Effector memory CD4-positive, alpha-beta T cell (primary cell): ENCODE data around the gene RIC8B.
"Not testable (repeated sequence)": the region's sequence is repeated elsewhere in the genome, so short reads cannot be mapped to it uniquely, and the experiment has no call there.

ENCODE experiments used
- DNase-seq, 3 donors: peaks; one replicate each; pipeline ENCODE4 v3.0.0-alpha.2; 2020
- H3K27ac ChIP-seq: 2 replicates; pipeline ENCODE4 v1.7.0; 2013; ENCODE audit warnings: mild to moderate bottlenecking, low read length, moderate library complexity; ENCODE audit not compliant: insufficient read depth, poor library complexity, severe bottlenecking
- H3K27me3 ChIP-seq: replicated peaks from 2 replicates; pipeline ENCODE4 v1.7.0; 2013; ENCODE audit warnings: mild to moderate bottlenecking, low read length; ENCODE audit not compliant: insufficient read depth, control insufficient read depth, poor library complexity, severe bottlenecking
- H3K36me3 ChIP-seq: 2 replicates; pipeline ENCODE4 v1.7.0; 2013; ENCODE audit warnings: mild to moderate bottlenecking, low read length, moderate library complexity; ENCODE audit not compliant: control insufficient read depth, insufficient read depth
- H3K4me1 ChIP-seq: 2 replicates; pipeline ENCODE4 v1.7.0; 2013; ENCODE audit warnings: low read length, mild to moderate bottlenecking; ENCODE audit not compliant: control insufficient read depth, insufficient read depth, poor library complexity, severe bottlenecking
- H3K4me3 ChIP-seq: 2 replicates; pipeline ENCODE4 v1.7.0; 2013; ENCODE audit warnings: low read length, low read depth, mild to moderate bottlenecking; ENCODE audit not compliant: insufficient read depth, poor library complexity, severe bottlenecking
- H3K9me3 ChIP-seq: 2 replicates; pipeline ENCODE4 v1.7.0; 2013; ENCODE audit warnings: mild to moderate bottlenecking, low read length, moderate library complexity; ENCODE audit not compliant: control insufficient read depth

Gene RIC8B

DNA sequence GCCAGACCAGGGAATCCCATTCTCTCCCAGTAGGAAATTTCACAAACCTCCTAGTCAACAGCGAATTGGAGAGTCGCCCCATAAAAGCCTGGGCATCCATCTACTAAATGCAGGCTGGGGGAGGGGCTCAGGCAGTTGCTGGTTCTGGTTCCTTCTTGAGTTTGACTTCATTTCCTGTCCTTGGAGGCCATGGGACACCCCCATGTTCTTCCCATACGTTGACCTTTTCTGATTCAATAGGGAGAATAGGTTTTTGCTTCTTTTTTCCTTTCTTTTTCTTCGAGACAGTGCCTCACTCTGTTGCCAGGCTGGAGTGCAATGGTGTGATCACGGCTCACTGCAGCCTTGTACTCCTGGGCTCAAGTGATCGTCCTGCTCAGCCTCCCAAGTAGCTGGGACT lies 137.1 kb downstream of the RIC8B start:
- DNase-seq = no peak
- Histone ChIP-seq H3K4me3 (no peak overlapping the region), H3K9me3 (no peaks in the 10 kb centered on the region), H3K4me1 (peaks cover 21% of the 10 kb centered on the region), H3K27ac (no peak overlapping the region), H3K27me3 (no peaks in the 10 kb centered on the region), H3K36me3 (no peaks in the 10 kb centered on the region)

DNA sequence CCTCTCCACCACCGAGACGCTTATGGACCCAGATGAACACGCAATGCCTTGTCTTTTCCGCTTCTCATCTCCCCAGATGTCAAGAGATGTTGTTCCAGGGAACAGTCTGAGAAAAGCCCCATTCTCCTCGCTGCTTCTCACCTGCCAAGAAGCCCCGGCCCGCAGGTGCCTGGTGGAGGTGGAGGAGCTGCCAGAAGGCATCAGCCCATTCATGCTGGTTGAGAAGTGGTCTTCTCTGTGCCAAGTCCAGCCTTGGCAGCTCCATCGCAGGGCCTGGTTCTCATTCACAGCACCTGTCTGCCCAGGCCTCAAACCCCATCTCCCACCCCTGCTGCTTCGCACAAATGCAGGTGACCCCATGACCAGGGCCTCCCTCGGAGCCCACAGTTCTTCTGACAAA lies 139.0 kb downstream of the RIC8B start:
- no peaks in the 10 kb centered on the region for H3K9me3 ChIP-seq
- peaks cover 18% of the 10 kb centered on the region for H3K4me1 ChIP-seq
- H3K27ac ChIP-seq = no peak overlapping the region
- H3K27me3 ChIP-seq = no peaks in the 10 kb centered on the region
- DNase-seq = no peak
- no peak overlapping the region for H3K4me3 ChIP-seq
- H3K36me3 ChIP-seq = no peaks in the 10 kb centered on the region

DNA sequence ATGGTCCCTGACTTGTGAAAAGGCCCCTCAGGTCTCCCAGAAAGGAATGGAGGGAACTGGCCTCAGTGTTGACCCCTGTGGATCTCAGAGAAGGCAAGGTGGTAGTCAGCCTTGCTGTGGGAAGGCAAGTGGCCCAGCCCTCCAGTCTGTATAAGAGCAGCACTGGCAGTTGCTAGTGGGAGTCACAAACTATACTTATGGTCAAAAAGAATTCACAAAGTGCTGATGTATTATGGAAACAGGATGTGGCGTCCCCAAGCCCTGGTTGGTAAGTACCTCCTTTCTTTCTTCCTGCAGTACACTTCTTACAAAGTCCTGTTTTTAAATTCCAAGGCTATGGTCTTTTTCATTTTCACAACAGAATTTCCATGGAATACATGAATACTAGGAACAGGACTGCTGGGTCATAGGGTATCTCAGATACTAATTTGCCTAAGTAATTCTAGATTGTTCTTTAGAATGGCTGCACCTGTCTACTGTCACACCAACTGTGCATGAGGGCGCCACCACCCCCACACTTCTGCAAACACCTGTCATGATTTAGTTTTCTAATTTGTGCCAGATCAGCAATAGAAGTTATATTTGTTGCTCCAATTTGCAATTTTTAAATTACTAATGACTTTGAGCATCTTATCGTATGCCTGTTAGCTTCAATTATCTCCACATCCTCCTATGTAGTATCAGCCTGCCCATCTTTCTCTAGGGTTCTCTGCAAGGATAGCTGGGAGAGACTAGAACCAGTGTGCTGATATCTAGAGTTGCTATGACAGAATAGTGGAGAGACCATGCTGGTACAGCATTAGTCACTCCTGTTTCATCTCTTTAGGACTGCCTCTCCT lies 140.5 kb downstream of the RIC8B start:
- no peaks in the 10 kb centered on the region for H3K27me3 ChIP-seq
- no peaks in the 10 kb centered on the region for H3K36me3 ChIP-seq
- DNase-seq = no peak
- no peaks in the 10 kb centered on the region for H3K9me3 ChIP-seq
- peaks cover 18% of the 10 kb centered on the region for H3K4me1 ChIP-seq
- no peak overlapping the region for H3K4me3 ChIP-seq
- no peak overlapping the region for H3K27ac ChIP-seq

DNA sequence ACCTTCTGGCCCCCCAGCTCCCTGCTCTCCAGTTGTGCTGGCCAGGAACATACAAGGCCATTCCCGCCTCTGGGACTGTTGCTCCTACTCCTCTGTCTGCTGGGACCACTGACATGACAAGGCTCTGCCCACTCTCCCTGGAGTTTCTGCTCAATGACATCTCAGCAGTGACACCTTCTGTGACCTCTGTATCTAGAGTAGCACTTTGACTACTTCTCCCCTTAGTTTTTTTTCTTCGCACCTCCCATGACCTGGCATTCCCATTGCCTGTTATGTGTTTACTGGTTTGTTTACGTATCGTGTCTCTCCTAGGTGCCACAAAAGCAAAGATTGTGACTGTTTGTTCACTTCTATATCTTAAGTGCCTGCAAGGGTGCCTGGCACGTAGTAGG lies 141.1 kb downstream of the RIC8B start:
- Histone ChIP-seq H3K4me3 (no peak overlapping the region), H3K27ac (no peak overlapping the region), H3K27me3 (no peaks in the 10 kb centered on the region), H3K4me1 (peaks cover 12% of the 10 kb centered on the region), H3K9me3 (no peaks in the 10 kb centered on the region), H3K36me3 (no peaks in the 10 kb centered on the region)
- no peak for DNase-seq

GRCh38 chr12:106917503-106917902 lies 143.0 kb downstream of the RIC8B start:
- no peak for DNase-seq
- Histone ChIP-seq H3K27ac (no peak overlapping the region), H3K9me3 (no peaks in the 10 kb centered on the region), H3K4me3 (no peak overlapping the region), H3K36me3 (no peaks in the 10 kb centered on the region), H3K27me3 (no peaks in the 10 kb centered on the region), H3K4me1 (peaks cover 9% of the 10 kb centered on the region)

DNA sequence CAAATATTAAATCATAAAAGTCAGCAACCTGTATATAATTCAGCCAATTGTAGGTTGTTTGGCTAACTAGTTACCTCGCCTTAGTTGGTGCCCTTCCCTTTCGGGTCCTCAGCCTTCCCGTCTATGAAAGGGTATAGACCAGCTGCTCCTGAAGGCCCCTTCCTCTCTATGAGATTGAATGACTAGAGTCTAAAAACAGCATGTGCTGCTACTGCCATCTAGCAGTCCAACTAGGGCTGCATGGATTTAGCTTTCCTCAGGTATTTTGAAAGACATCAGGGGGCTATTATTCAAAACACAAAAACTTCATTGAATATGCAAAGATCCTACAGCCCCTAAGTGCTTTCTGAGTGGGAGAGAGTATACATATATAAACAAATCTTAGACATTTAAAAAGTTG lies 144.3 kb downstream of the RIC8B start:
- Histone ChIP-seq H3K9me3 (no peaks in the 10 kb centered on the region), H3K27me3 (no peaks in the 10 kb centered on the region), H3K4me3 (no peak overlapping the region), H3K27ac (no peak overlapping the region), H3K36me3 (no peaks in the 10 kb centered on the region), H3K4me1 (peaks cover 9% of the 10 kb centered on the region)
- DNase-seq = no peak

GRCh38 chr12:106919910-106920544 lies 145.5 kb downstream of the RIC8B start:
- Histone ChIP-seq H3K36me3 (no peaks in the 10 kb centered on the region), H3K4me1 (peaks cover 4% of the 10 kb centered on the region), H3K4me3 (no peak overlapping the region), H3K27ac (no peak overlapping the region), H3K27me3 (no peaks in the 10 kb centered on the region), H3K9me3 (no peaks in the 10 kb centered on the region)
- DNase-seq = no peak

DNA sequence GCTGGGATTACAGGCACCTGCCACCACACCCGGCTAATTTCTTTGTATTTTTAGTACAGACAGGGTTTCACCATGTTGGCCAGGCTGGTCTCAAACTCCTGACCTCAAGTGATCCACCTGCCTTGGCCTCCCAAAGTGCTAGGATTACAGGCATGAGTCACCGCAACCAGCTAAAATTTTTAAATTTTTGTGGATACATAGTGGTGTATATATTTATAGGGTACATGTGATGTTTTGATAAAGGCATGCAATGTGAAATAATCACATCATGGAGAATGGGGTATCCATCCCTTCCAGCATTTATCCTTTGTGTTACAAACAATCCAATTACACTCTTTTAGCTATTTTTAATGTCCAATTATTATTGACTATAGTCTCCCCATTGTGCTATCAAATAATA lies 147.5 kb downstream of the RIC8B start:
- not testable (repeated sequence) for H3K9me3 ChIP-seq, H3K4me1 ChIP-seq, H3K36me3 ChIP-seq, H3K27ac ChIP-seq, H3K4me3 ChIP-seq, H3K27me3 ChIP-seq, DNase-seq

DNA sequence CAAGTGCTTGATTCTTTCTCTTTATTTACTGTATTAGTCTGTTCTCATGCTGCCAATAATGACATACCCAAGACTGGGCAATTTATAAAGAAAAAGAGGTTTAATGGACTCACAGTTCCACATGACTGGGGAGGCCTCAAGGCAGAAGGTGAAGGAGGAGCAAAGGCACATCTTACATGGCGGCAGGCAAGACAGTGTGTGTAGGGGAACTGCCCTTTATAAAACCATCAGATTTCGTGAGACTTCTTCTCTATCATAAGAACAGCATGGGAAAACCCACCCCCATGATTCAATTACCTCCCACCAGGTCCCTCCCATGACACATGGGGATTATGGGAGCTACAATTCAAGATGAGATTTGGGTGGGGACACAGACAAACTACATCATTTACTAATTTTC lies 149.1 kb downstream of the RIC8B start:
- H3K4me3 ChIP-seq, H3K27ac ChIP-seq, H3K9me3 ChIP-seq, H3K4me1 ChIP-seq, H3K36me3 ChIP-seq, DNase-seq, H3K27me3 ChIP-seq: not testable (repeated sequence)

GRCh38 chr12:106924268-106924861 lies 149.9 kb downstream of the RIC8B start:
- Histone ChIP-seq H3K4me1 (no peaks in the 10 kb centered on the region), H3K4me3 (no peak overlapping the region), H3K36me3 (no peaks in the 10 kb centered on the region), H3K27ac (no peak overlapping the region), H3K27me3 (no peaks in the 10 kb centered on the region), H3K9me3 (no peaks in the 10 kb centered on the region)
- no peak for DNase-seq
